Glomerular endothelial cell (primary cell): ENCODE data around the gene ZDHHC7. TPM values are rescaled to one million over a fixed set of nuclear protein-coding genes. Genes with fewer than 3 reads are reported as not detected.

Source experiments
- DNase-seq: peaks from one replicate; pipeline ENCODE4 v3.0.0-alpha.2; 2011; ENCODE audit warnings: low read depth, low spot score; ENCODE audit errors: extremely low read depth
- total RNA-seq: library from RNA; depleted of rRNA; stranded (reverse); fragments of >200 nt; gene quantifications from 2 replicates; pipeline ENCODE4 v1.2.3, GENCODE V29; 2015

Gene ZDHHC7
- total RNA-seq, 1 donor from 2014 or later = 71.7 TPM

DNA sequence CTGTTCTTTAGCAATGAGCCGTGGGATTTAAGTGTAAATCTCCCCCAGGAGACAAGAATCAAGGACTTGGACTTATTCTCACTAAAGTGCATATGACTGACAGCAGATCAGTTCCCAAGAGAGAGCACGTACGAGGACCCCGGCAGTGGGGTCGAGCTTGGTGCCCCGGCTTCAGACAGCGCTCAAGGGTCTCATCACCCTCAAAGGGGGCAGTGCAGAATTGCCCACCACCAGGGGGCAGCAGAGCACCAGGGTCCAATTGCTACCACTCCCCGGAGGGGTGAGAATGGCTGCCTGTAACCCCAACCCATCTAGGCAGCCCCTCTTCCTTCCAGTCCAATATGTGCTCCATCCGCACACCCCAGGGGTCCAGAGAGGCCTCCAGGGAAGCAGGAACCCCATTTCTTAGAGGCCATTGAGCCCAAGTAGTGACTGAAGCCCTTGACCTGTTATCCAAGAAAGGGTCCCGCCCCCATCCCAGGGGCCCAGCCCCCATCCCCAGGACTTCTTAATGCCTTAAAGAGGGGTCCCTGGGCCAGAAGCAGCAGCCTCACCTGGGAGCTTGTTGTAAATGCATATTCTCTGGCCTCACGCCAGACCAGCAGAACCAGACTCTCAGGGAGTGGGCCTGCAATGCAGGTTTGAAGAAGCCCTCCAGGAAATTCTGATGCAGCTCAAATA is 86.1 kb downstream of the ZDHHC7 start:
- DNase-seq = no peak

DNA sequence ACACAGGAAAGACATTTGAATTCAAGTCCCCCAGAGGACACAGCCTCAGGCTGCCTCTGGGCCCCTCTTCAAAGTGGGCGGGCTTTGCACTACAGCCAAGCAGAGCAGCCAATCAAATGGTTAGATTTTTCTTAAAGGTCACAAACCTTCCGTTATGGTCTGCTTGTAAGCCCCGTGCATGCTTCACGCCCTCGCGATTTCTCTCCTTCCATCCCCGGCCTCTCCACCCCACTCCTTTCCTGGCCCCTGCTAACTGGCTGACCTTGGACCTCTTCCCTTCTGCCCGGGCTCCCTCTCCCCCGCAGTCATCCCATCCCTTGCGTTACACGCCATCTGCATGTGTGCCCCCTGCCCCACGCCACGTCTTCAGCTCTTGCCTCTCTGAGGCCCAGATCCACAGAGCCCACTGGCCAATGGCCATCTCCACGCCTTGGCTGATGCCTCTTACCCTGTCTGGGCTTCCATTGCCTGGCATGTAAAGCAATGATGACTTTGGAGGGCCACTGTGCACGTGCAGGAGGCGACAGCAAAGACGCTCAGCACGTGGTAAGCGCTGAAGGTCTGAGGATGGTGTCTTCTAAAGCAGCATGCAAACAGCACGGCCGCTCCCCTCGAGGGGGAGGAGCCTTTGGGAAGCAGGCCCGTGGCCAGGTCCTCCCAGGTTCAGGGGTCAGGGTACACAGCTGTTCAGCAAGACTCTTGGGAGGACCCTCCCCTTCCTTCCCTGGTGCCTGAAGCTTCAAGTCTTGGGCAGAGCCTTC is 86.8 kb downstream of the ZDHHC7 start:
- no peak for DNase-seq

Other genes with a start within 250 kb of the ZDHHC7 start
- 9.9 and 19.0 TPM in 2 replicates for gene CRISPLD2, start 191.6 kb downstream of the ZDHHC7 start, total RNA-seq
- gene KIAA0513, start 16.3 kb upstream of the ZDHHC7 start, total RNA-seq = 4.6 and 6.2 TPM in 2 replicates
- gene CIBAR2, start 100.9 kb upstream of the ZDHHC7 start, total RNA-seq = 0.23 TPM in 1 of 2 replicates, not detected in the other